NAMALWA (cell line): ENCODE results near the gene WNK1.
"Not testable (repeated sequence)": the region's sequence is repeated elsewhere in the genome, so short reads cannot be mapped to it uniquely, and the experiment has no call there.

Experiments
- DNase-seq: peaks from one replicate; pipeline ENCODE4 v3.0.0-alpha.2; 2015; ENCODE audit warnings: low spot score

The WNK1 gene

DNA sequence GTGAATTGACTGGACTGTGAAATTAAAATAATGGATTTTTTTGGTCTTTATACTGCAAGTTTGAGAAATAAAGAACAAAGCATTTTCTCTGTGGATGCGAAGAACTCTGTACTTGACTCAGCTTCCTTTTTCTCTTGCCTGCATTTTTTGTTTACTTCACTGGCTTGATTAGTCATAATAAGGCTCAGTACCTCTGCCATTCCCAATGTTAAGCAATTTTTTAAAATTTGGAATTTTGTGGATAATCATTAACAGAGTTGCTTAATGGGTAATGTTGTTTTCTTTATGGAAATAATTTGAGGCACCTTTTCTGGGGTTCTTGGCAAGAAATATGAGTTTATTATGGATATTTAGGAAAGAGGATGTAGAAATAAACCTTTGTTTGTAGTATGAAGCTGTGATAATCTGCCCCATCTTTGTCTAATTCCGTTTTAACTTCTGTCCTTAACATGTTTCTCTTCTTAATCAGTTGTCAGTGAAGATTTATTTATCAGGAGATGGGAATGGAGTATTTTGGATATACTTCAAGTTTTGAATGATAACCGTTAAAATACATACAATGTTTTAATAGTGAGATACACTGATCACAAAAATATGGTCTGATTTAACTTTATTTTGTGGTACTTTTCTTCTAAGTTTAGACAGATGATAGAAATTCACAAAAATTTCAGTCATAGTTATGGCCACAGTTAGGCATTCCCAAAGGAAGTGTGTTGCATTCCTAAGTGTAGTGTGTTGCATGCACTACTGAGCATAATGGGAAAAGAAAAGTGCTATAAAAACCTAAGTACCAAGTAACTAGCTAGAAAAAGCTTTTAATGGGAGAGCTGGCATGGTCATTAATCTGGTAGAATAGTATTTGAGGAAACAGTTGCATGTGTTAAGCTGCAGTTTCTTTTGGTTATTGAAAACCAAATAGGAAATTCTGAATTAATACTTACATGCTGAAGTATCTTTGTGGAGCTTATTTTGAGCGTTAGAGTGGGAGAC lies 27.7 kb downstream of the WNK1 start:
- no peak for DNase-seq

DNA sequence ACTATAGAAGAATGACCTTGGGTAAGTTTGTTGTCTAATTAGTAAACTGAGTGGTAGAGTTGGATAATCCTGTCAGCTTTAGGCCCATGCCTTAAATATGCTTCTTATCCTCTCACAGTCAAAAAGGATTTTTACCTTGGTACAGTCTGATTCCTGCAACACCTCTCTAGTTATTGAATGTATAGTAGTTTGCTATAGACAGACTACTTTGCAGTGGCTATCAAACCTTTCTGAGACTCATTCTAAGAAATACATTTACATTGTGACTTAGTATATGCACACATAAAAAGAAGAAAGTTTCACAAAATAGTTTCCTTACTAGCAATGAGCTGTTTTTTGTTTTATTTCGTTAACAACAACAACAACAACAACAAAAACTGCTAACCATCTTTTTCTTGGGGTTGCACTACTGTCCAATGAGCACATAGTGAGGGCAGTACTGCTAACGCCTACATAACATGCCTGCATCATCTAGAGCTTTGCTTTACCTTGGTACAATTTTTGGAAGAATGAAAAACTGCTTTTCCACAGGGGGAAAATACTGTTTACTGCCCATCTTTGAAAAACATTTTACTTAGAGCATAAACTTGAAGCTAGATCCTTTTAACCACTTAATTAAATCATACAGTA lies 28.5 kb downstream of the WNK1 start:
- DNase-seq: no peak

DNA sequence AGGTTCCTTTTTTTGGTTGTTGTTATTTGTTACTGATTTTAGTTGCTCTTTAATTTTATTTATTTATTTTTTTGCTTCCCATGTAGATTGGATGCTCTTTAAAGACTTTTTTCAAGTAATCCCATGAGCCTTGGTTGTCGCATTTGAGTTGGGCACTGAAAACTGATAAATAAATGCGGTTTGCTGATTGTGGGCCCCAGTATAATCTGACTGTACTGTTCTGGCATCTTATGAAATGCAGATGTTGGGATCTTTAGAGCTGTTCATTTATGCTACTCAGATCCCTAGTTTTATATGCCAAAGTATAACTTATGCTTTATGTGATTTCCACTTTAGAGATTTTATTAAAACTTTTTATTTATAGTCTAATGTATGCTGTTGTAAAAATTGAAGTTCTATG lies 33.3 kb downstream of the WNK1 start:
- no peak for DNase-seq

DNA sequence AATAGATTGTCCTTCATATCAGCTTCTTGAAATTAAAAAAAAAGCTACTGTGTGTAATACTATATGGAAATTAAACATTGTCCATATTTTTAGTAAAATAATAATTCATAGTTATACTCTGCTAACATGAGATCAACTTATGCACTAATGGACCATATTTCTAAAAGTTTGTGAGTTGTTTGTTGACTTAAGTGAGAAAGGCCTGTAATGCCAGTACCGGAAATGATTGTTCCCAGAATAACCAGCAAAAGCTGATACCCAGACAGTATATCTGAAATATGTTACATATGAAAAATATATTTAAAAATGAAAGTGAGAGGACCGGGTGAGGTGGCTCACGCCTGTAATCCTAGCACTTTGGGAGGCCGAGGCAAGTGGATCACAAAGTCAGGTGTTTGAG lies 35.9 kb downstream of the WNK1 start:
- no peak for DNase-seq

DNA sequence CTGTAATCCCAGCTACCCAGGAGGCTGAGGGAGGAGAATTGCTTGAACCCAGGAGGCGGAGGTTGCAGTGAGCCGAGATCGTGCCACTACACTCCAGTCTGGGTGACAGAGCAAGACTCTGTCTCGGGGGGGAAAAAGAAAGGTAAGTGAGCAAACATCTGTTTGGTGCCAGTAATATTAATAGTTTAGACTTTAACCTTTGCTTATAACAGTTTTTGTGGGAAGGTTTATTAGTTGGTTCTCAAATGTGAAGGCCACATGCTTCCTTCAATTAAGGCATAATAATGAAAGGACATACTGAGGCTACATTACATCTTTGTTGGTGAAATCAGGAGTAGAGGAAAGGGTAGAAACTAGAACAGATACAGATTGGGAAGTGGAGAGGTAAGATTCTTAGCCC lies 36.4 kb downstream of the WNK1 start:
- DNase-seq: not testable (repeated sequence)

DNA sequence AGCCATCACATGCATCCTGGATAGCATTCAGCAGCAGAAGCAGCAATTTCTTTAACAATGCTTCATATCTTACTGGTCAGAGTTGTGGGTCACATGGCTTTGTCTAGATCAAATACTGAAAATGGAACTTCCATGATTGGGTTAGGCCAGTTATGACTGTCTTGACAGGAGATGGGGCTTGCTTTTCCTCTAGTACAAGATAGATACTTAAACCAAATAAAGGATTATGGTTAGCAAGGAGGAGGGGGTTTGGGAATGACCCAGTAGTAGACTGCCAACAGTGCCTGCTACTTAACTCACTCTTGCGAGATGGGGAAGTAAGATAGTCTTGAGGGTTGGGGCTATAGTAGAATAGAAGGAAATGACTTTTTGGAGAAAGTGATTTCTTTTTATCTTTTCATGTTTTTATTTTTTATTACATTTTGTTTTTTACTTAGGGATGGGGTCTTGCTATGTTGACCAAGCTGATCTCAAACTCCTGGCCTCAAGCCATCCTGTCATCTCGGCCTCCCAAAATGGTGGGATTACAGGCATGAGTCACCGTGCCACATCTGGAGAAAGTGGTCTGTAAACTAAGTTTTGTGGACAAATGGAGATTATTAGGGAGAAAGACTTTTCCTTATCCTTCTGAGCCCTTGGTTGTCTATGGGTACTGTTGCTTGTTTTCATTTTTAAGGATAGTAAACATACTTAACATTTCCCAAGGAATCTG lies 37.6 kb downstream of the WNK1 start:
- no peak for DNase-seq

DNA sequence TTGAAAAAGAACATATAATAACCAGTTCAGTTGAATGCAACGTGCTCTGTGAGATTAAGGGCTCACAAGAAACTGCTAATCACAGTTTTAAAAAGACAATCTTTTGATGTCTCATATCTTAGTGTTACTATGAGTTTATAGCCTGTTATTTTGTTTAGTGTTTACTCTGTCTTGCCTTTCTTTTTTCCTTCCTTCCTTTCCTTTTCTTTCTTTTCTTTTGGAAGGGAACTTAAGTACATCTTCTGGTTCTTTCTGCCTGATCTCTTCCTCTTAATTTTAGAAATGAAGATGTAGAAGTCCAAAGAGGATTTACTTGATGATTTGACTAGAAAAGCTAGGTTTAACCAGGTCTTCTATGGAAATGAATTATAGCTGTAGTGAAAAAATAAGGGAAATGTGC lies 38.2 kb downstream of the WNK1 start:
- no peak for DNase-seq

DNA sequence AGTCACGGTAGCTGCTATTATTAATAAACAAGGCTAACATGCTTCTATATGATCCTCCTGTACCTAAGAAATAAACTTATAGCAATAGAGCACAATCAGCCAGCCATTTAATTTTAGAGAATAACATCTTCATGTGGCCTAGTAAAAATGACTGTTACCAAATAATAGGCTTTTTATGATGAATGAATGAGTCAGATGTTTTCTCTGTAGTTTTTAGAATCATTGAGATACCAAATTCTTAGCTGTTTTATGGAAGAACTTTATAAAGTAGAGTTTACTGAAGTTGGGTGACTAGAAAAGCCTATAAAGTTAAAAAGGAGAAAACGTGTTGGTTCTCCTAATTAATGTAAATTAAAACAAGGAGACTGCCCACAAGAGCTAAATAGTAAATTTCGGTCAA lies 40.7 kb downstream of the WNK1 start:
- DNase-seq: no peak

DNA sequence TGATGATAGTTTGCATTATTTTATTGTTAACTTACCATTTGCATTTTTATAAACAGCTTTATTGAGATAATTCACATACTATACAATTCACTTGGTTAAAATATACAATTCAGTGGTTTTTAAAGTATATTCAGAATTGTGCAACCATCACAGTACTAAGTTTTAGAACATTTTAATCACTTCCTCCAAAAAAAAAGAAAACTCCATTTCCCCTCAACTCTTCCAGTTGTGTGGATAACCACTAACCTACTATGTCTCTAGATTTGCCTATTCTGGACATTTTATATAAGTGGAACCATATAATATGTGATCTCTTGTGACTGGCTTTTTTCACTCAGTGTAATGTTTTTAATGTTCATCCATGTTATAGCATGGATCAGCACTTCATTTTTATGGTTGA lies 41.3 kb downstream of the WNK1 start:
- DNase-seq: no peak

DNA sequence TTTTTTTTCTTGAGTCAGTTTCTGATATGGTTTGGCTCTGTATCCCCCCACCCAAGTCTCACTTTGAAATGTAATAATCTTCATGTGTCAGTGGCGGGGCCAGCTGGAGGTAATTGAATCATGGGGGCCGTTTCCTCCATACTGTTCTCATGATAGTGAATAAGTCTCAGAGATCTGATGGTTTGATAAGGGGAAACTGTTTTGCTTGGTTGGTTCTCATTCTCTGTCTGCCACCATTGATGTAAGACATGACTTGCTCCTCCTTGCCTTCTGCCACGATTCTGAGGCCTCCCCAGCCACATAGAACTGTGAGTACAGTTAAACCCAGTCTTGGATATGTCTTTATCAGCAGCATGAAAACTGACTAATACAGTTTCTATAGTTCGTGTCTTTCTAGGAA lies 42.9 kb downstream of the WNK1 start:
- peak; percentile 41 for DNase-seq

DNA sequence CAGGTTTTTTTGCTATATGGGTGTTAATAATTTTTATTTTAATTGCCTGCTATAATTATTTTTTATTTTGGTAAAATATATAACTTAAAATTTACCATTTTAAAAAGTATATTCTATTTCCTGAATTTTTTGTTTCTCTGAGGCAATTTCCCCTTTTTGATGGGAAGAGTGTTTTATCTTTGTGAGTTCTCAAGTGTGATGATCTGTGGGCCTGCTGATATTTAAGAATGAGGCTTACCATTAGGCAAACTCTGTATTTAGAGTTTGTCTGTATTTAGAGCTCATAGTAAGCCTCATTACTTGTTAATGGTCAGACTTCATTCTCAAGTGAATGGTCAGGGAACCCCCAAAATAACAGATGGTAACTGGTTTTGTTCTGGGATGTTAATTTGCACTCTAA lies 48.0 kb downstream of the WNK1 start:
- DNase-seq: no peak

DNA sequence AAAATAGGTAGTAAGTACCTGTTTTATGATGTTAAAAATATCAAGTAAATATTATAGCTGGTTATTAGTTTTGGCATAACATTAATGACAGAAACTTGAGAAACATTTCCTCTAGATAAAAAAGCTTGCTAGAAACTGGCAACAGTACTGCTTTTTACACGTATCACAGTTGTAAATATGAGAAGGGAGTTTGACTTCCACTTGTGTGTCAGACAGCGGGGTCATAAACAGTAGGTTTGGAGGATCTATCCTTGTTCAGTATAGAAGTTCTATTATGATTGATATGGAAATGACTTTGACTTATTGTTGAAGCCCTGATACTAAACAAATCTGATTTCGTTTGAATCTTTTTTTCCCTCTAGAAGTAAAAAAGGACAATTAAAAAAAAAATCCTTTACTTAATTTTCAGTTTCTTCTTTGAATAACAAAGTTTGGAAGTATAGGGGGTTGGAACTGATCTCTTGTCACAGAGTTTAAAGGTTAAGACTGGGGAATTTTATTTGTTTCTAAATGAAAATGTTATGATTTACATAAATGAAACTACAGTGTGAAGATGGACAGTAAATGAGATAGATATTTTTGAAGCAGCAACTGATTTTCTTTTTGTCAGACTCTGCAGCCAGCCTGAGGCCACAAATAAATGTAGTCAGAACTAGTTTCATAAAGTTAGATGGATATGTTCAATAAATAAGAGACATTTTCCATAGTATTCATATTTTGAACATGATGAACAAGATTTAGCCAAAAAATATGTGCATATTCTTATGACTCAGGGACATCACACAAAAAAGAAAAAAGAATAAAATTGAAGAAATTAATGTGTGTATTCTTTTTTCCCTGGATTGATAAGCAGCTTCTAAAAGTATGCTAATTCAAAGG lies 50.1 kb downstream of the WNK1 start:
- DNase-seq: no peak

DNA sequence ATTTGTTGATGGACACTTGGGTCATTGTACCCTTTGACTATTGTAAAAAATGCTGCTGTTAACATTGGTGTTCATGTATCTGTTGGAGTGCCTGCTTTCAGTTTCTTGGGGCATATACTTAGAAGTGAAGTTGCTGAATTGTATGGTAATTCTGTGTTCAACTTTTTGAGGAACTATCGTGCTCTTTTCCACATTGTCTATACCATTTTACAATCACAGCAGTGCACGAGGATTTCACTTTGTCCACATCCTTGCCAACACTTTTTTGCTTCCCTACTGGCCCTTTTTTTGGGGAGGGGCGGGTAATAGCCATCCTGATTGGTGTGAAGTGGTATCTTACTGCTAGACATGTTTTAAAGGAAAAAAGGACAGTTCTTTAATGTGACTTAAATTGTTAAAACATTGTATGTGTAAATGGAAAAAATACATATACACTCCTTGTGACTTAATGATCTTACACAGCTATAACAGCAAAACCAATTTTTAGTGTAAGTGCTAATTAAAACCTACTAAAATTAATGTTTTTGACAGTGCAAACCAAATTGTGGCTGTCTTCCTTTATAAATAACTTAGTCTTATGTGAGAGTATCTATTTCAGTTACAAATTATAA lies 52.7 kb downstream of the WNK1 start:
- DNase-seq: no peak

DNA sequence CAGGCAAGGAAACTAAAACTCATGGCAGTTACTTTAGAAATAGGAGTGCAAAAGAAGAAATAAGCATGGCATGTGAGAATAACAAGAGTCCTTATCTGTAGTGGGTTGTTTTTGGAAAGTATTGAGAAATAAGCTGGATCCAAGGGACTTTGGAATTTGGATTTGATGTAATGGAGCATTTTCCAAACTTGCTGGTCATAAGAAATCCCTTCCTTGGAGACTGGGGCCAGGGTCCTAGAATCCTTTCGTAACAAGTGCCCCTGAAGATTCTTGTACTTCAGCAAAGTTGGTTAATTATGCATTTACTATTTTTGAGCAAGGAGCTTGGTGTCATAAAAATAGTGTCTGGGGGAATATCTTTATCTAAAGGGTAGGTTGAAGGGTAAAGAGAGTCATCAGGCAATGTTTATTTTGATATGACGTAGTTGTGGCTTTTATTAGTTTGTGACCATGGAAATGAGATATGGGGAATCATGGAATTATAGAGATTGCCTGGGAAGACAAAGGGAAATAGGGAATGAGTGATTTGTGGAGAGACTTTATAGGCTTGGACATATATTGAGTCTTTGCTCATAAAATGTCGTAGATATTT lies 53.9 kb downstream of the WNK1 start:
- no peak for DNase-seq

DNA sequence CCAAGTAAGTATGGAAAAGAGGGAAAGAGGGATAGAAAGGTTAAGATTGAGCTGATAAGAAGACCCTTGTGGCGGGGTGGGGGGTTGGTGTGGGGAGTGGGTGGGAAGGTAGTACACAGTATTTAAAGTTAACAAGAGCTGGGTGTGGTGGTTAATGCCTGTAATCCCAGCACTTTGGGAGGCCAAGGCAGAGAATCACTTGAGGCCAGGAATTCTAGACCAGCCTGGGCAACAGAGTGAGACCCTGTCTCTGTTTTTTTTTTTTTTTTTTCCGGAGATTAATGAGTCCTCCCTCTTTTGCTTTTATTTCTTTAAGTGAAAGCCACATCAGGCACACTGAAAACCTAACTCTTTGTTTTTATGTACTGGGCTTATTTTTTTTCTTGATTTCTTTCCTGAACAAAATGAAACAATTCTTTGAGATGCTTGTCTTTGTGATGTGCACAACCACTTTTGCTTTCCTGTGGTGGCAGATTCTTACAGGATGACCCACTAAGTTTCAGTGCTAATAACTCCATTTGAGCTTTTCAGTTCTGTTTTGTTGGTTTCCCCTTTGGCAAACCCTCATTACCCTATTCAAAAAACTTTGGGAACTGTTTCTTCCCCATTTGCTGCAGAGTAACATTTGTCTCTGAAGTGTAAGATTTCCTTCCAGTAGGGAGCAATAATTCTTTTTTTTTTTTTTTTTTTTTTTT lies 54.8 kb downstream of the WNK1 start:
- DNase-seq: no peak

DNA sequence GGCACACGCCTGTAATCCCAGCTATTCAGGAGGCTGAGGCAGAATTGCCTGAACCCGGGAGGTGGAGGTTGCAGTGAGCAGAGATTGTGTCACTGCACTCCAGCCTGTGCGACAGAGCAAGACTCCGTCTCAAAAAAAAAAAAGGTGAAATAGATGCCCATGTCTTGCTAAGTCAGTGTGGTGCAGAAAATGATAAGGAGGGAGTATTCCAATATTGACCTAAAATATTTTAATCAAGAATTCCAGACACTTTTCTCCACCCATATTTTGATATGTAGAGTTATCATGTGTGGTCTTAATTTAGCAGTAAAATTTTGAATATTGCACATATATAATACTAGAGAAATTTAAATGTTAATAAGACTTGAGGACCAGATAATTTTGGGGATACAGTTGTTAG lies 57.7 kb downstream of the WNK1 start:
- no peak for DNase-seq

DNA sequence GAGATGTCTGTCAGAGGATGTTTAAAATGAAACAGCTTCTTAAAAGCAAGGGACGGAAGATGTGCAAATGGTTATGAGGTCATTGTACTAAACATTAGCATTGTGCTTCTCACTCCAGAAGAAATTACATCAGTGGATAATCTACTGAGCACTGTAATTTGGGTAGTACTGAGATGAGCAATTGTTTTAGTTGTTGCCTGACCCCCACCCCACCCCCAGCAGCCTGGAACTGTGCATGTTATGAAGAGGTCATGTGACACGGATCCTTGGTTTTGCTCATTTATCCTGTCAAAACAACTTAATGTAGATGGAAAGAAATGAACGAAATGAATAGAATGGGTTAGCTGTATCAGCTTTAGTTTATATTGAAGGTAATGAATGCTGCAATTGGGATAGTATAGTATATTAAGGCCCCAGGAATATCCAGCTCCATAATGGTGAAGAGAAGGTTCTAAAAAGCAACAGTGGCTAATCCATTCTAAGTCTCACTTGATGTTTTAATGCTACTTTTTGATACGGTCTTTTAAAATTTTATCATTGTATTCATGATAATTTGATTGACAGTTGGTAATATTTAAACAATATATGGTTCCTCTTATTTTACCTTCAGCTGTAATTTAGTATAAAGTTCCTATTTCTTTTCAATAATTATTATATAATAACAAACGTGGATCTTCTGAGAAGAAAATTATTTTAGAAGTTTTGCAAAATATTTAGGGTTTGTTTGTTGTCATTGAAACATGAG lies 58.5 kb downstream of the WNK1 start:
- no peak for DNase-seq

DNA sequence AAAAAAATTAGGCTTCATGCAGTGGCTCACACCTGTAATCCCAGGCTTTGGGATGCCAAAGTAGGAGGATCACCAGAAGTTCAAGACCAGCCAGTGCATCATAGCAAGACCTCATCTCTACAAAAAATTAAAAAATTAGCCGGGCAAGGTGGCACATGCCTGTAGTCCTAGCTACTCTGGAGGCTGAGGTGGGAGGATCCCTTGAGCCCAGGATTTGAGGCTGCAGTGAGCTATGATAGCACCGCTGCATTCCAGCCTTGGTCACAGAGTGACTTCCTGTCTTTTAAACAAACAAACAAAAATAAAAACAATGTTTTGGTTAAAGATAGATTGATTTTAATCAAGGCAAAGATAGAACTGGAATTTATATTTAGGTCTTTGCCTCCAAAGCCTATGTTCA lies 60.6 kb downstream of the WNK1 start:
- DNase-seq: no peak

DNA sequence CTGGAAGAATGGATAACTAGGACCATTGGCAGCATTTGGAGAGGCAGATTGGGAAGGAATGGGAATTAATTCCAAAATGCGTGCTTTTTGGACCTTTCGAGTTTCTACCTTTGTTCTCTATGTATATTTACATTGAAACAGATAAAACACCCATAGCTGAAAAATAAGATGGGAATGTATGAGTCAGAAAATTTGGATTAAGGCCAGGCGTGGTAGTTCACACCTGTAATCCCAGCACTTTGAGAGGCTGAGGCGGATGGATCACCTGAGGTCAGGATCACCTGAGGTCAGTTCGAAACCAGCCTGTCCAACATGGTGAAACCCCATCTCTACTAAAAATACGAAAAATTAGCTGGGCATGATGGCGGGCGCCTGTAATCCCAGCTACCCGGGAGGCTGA lies 65.1 kb downstream of the WNK1 start:
- not testable (repeated sequence) for DNase-seq
